Sigmoid colon (tissue), 4 donors: ENCODE measurements around the gene CAVIN3.

Experiments used
- CTCF ChIP-seq, 4 experiments: fragments of 450-650 bp in 3 of 4; fragments of 200-600 bp in 1 of 4; IDR thresholded peaks; one replicate each; pipeline ENCODE4 v1.5.1; 2016 to 2019; ENCODE audit warnings: antibody characterized with exemption in 4 of 4, mild to moderate bottlenecking in 3 of 4, moderate library complexity in 2 of 4
- POLR2AphosphoS5 ChIP-seq, 4 donors: sonication (generic); formaldehyde crosslinking; IDR thresholded peaks; one replicate each; pipeline ENCODE4 v1.6.1; 2017; ENCODE audit warnings: antibody characterized with exemption in 4 of 4

- TF ChIP-seq CTCF (IDR thresholded peaks at IDR 0.05) (no peak), POLR2AphosphoS5 (IDR thresholded peaks at IDR 0.05) (no peak)
Measured at GRCh38 chr11:6365659-6366058, 45.4 kb upstream of the CAVIN3 start.
